Left lung (tissue), 10 donors: Measurements from ENCODE around the gene RBMX. TPM values are rescaled to one million over a fixed set of nuclear protein-coding genes. Genes with fewer than 3 reads are reported as not detected.
A peak's percentile ranks its signal among the peaks of the same experiment; 100 is the strongest.

Experiments used
- ATAC-seq: fragments of 200-7000 bp; cut with Tn5 transposase; one replicate; pipeline ENCODE4 v1.9.1; 2020; ENCODE audit warnings: moderate library complexity
- DNase-seq, 4 donors: peaks; one replicate each; pipeline ENCODE4 v3.0.0-alpha.2; 2013 to 2020
- H3K27ac ChIP-seq, 2 donors: fragments of 200-600 bp; sonication (generic) in 1 of 2; one replicate each; pipeline versions ENCODE4 v1.5.0 to v1.8.0; 2020 to 2021
- H3K27me3 ChIP-seq, 2 donors: fragments of 200-600 bp; sonication (generic) in 1 of 2; one replicate each; pipeline versions ENCODE4 v1.5.0 to v1.8.0; 2020 to 2021
- H3K36me3 ChIP-seq, 2 donors: fragments of 200-600 bp; sonication (generic) in 1 of 2; one replicate each; pipeline versions ENCODE4 v1.5.0 to v1.8.0; 2020 to 2021
- H3K4me1 ChIP-seq, 2 donors: fragments of 200-600 bp; one replicate each; pipeline ENCODE4 v1.8.0; 2021
- H3K4me3 ChIP-seq, 2 donors: fragments of 200-600 bp; sonication (generic) in 1 of 2; one replicate each; pipeline versions ENCODE4 v1.5.0 to v1.8.0; 2020 to 2021; ENCODE audit warnings: mild to moderate bottlenecking in 1 of 2
- H3K9me3 ChIP-seq, 2 donors: fragments of 200-600 bp; sonication (generic) in 1 of 2; one replicate each; pipeline versions ENCODE4 v1.5.0 to v1.8.0; 2020 to 2021
- intact Hi-C, 2 donors: fragments of 100-400 bp; cut with DNase I; formaldehyde crosslinking; loops; one replicate each; pipeline versions ENCODE4 v1.11.2 to v1.14.2; 2022
- polyA plus RNA-seq, 6 donors: library from polyadenylated mRNA; unstranded; fragments of 120-200 nt; gene quantifications; one replicate each; pipeline ENCODE4 v1.2.1, GENCODE V29; 2013; ENCODE audit not compliant: insufficient read length in 6 of 6
- total RNA-seq, 2 donors: library from RNA; stranded (reverse); fragmentation: NEBNext Ultra II Directional; extraction: Animal tissue kit (Norgen Biotek cat#: 25700); gene quantifications; one replicate each; pipeline ENCODE4 v1.2.1, GENCODE V29; 2021
- TF ChIP-seq, protein P1 (sequence below), 2 donors: fragments of 200-600 bp; sonication (generic) in 1 of 2; IDR thresholded peaks; one replicate each; pipeline versions ENCODE4 v1.5.0 to v1.8.0; 2021; ENCODE audit warnings: antibody characterized with exemption in 2 of 2
- donor health status: DM: no; HTN: yes; CAD: no.
- donor health status: DM: no; HTN: no; CAD: no.

RBMX gene
- total and polyA plus RNA-seq, 8 donors, result 102 to 528 (median 432) TPM

DNA sequence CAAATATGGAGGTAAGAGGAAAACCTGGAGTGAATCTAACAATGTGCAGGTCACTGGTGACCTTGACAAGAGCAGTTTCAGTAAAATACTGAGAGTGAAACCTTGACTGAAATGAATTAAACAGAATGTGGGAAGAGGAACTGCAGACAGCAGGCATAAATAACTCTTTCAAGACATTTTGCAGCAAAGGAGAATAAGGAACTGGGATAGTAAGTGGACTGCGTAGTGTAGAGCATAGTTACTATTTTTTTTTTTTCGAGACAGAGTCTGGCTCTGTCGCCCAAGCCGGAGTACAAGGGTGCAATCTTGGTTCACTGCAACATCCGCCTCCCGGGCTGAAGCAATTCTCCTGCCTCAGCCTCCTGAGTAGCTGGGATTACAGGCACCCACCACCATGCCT is 24.0 kb downstream of the RBMX start:
- H3K4me3 ChIP-seq, result no peak overlapping the region
- no peaks in the 10 kb centered on the region for H3K4me1 ChIP-seq
- peaks cover 0 to 5% of the 10 kb centered on the region in 2 donors for H3K36me3 ChIP-seq
- DNase-seq (no peak), ATAC-seq (peak; percentile 52)
- intact Hi-C loops, result no loop called here
- no peaks in the 10 kb centered on the region for H3K9me3 ChIP-seq
- peak overlapping the region in 1 of 2 donors; percentile 58 for H3K27ac ChIP-seq
- TF ChIP-seq, protein P1, sequence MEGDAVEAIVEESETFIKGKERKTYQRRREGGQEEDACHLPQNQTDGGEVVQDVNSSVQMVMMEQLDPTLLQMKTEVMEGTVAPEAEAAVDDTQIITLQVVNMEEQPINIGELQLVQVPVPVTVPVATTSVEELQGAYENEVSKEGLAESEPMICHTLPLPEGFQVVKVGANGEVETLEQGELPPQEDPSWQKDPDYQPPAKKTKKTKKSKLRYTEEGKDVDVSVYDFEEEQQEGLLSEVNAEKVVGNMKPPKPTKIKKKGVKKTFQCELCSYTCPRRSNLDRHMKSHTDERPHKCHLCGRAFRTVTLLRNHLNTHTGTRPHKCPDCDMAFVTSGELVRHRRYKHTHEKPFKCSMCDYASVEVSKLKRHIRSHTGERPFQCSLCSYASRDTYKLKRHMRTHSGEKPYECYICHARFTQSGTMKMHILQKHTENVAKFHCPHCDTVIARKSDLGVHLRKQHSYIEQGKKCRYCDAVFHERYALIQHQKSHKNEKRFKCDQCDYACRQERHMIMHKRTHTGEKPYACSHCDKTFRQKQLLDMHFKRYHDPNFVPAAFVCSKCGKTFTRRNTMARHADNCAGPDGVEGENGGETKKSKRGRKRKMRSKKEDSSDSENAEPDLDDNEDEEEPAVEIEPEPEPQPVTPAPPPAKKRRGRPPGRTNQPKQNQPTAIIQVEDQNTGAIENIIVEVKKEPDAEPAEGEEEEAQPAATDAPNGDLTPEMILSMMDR (IDR thresholded peaks at IDR 0.05), result no peak
- H3K27me3 ChIP-seq, result no peaks in the 10 kb centered on the region

DNA sequence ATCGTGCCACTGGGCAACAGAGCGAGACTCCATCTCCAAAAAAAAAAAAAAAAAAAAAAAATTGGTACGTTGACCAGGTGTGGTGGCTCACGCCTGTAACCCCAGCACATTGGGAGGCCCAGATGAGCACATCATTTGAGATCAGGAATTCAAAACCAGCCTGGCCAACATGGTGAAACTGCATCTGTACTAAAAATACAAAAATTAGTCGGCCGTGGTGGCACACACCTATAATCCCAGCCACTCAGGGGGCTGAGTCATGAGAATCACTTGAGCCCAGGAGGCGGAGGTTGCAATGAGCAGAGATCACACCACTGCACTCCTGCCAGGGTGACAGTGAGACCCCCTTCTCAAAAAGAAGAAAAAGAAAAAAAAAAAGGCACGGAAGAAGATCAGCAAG is 24.5 kb downstream of the RBMX start:
- no peaks in the 10 kb centered on the region for H3K9me3 ChIP-seq
- H3K4me1 ChIP-seq, result no peaks in the 10 kb centered on the region
- no peak for ATAC-seq
- no peak for DNase-seq
- H3K27ac ChIP-seq, result peak overlapping the region in 1 of 2 donors; percentile 58
- intact Hi-C loops, result no loop called here
- no peak overlapping the region for H3K4me3 ChIP-seq
- peaks cover 0 to 5% of the 10 kb centered on the region in 2 donors for H3K36me3 ChIP-seq
- no peaks in the 10 kb centered on the region for H3K27me3 ChIP-seq
- TF ChIP-seq, protein P1 (IDR thresholded peaks at IDR 0.05), result no peak

DNA sequence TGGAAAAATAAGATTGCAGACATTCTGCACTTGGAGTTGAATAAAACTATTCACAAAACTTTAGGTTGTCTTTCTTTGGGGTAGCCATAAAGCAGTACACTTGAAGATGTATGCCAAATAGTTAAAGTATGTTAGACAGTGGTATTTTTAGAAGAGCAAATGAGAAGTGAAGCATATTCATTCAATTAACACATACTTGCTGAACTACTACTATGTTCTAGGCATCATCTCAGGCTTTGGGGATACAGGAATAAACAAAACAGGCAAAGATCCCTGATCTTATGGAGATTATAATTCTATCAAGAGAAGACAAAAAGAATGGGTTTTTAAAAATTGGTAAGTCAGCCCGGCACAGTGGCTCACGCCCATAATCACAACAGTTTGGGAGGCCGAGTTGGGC is 29.0 kb downstream of the RBMX start:
- Histone ChIP-seq H3K9me3 (no peaks in the 10 kb centered on the region), H3K27me3 (no peaks in the 10 kb centered on the region), H3K4me1 (peaks cover 0 to 10% of the 10 kb centered on the region in 2 donors), H3K27ac (no peak overlapping the region), H3K4me3 (no peak overlapping the region), H3K36me3 (no peaks in the 10 kb centered on the region)
- DNase-seq (no peak), ATAC-seq (no peak)
- intact Hi-C loops, result no loop called here
- TF ChIP-seq, protein P1 (IDR thresholded peaks at IDR 0.05), result no peak

- H3K4me1 ChIP-seq, result peaks cover 0 to 10% of the 10 kb centered on the region in 2 donors
- TF ChIP-seq, protein P1 (IDR thresholded peaks at IDR 0.05), result no peak
- H3K4me3 ChIP-seq, result no peak overlapping the region
- no peaks in the 10 kb centered on the region for H3K27me3 ChIP-seq
- intact Hi-C loops, result no loop called here
- peak overlapping the region in 1 of 2 donors; percentile 64 for H3K27ac ChIP-seq
- ATAC-seq, result peak; percentile 77
- H3K9me3 ChIP-seq, result no peaks in the 10 kb centered on the region
- no peaks in the 10 kb centered on the region for H3K36me3 ChIP-seq
- peak in 1 of 4 donors; percentile 12 for DNase-seq
Measured at GRCh38 chrX:136850441-136851175, 29.9 kb downstream of the RBMX start.

DNA sequence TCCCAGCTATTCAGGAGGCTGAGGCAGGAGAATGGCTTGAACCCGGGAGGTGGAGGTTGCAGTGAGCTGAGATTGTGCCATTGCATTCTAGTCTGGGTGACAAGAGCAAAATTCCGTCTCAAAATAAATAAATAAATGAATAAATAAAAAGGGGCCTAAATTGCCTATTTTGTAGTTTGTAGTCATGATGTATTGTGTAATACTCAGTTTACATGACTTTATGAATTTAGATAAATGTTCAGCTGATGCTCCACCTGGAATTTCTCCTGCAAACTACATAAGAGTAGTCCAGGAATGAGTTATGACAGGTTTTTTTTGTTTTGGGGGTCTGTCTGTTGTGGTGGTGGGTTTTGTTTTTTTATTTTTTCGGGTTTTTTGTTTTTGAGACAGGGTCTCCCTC is 31.1 kb downstream of the RBMX start:
- Histone ChIP-seq H3K36me3 (no peaks in the 10 kb centered on the region), H3K9me3 (no peaks in the 10 kb centered on the region), H3K27ac (no peak overlapping the region), H3K4me3 (no peak overlapping the region), H3K4me1 (peaks cover 0 to 10% of the 10 kb centered on the region in 2 donors), H3K27me3 (no peaks in the 10 kb centered on the region)
- ATAC-seq, result no peak
- TF ChIP-seq, protein P1 (IDR thresholded peaks at IDR 0.05), result no peak
- intact Hi-C loops, result no loop called here
- DNase-seq, result no peak
